ENCODE results near the gene CYP46A1. TPM values are rescaled to one million over a fixed set of nuclear protein-coding genes. Genes with fewer than 3 reads are reported as not detected.

CYP46A1 gene
- total RNA-seq, 1 experiment from 2014 or later = 0.59 TPM

DNA sequence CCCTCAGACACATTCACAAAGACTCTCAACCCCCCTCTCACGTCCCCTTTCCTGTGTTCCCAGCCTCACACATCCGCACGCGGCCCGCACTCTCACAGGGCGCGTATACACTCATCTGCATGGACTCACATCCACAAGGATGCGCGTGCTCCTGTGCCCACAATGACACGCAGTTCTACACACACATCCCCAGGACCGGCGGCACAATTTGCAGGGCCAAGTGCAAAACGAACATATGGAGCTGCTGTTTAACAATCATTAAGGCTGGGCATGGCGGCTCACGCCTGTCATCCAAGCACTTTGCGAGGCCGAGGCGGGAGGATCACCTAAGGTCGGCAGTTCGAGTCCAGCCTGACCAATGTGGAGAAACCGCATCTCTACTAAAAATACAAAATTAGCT lies 72.7 kb downstream of the CYP46A1 start:
- TF ChIP-seq, protein P1, sequence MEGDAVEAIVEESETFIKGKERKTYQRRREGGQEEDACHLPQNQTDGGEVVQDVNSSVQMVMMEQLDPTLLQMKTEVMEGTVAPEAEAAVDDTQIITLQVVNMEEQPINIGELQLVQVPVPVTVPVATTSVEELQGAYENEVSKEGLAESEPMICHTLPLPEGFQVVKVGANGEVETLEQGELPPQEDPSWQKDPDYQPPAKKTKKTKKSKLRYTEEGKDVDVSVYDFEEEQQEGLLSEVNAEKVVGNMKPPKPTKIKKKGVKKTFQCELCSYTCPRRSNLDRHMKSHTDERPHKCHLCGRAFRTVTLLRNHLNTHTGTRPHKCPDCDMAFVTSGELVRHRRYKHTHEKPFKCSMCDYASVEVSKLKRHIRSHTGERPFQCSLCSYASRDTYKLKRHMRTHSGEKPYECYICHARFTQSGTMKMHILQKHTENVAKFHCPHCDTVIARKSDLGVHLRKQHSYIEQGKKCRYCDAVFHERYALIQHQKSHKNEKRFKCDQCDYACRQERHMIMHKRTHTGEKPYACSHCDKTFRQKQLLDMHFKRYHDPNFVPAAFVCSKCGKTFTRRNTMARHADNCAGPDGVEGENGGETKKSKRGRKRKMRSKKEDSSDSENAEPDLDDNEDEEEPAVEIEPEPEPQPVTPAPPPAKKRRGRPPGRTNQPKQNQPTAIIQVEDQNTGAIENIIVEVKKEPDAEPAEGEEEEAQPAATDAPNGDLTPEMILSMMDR (conservative IDR thresholded peaks at IDR 0.05) = no peak
- Histone ChIP-seq H3K14ac (ENCODE audit: insufficient read depth, low read length) (no peak overlapping the region), H3K56ac (ENCODE audit: insufficient read length, low read depth, low read length) (no peak overlapping the region), H3K27me3 (ENCODE audit: insufficient read depth, low read length) (no peaks in the 10 kb centered on the region), H2BK15ac (ENCODE audit: low read depth, low read length) (no peak overlapping the region), H2AK5ac (ENCODE audit: insufficient read length, low read length) (no peak overlapping the region), H3K9me3 (ENCODE audit: control insufficient read depth, low read depth, low read length) (no peaks in the 10 kb centered on the region), H3K23me2 (ENCODE audit: insufficient read length, low read depth, low read length, poor library complexity, severe bottlenecking) (no peaks in the 10 kb centered on the region), H2BK20ac (ENCODE audit: low read depth, low read length, poor library complexity, severe bottlenecking) (no peak overlapping the region), H2AFZ (ENCODE audit: low read length) (no peak overlapping the region), H4K8ac (replicated peaks; ENCODE audit: insufficient read length, low read depth, low read length) (no peak overlapping the region), H4K5ac (ENCODE audit: insufficient read length, low read depth, low read length) (no peak overlapping the region), H3T11ph (ENCODE audit: low read length) (no peak overlapping the region), H3K4me2 (ENCODE audit: insufficient read depth, insufficient read length, low read length) (no peak overlapping the region), H3K9ac (ENCODE audit: extremely low read depth, insufficient read length, low read length) (no peak overlapping the region), H3K79me2 (ENCODE audit: insufficient read depth, low read length) (no peaks in the 10 kb centered on the region), H2BK120ac (ENCODE audit: low read depth, low read length, poor library complexity, severe bottlenecking) (no peak overlapping the region), H4K20me1 (ENCODE audit: control insufficient read depth, insufficient read depth, insufficient read length) (no peaks in the 10 kb centered on the region), H3K27ac (ENCODE audit: insufficient read length, low read depth, low read length) (no peak overlapping the region), H3K4ac (ENCODE audit: low read depth, low read length) (no peak overlapping the region), H3K79me1 (ENCODE audit: insufficient read depth, low read depth, low read length, poor library complexity, severe bottlenecking) (no peaks in the 10 kb centered on the region), H4K91ac (ENCODE audit: insufficient read length, low read depth, low read length) (no peak overlapping the region), H3K4me1 (ENCODE audit: insufficient read depth, low read length) (peaks cover 7% of the 10 kb centered on the region; the same call in 1 of the 2 replicates), H3K18ac (ENCODE audit: insufficient read length, low read depth, low read length) (no peak overlapping the region), H2BK5ac (ENCODE audit: insufficient read length, low read length) (no peak overlapping the region), H3K23ac (ENCODE audit: insufficient read length, low read depth, low read length) (no peak overlapping the region), H2BK12ac (ENCODE audit: insufficient read length, low read depth, low read length) (no peak overlapping the region)
- Mint-ChIP-seq H3K27ac (no peak overlapping the region), H3K9me3 (no peaks in the 10 kb centered on the region), H3K4me3 (no peak overlapping the region), H3K4me1 (peaks cover 33 to 36% of the 10 kb centered on the region in 2 experiments), H3K36me3 (ENCODE audit: insufficient read depth in 1 of 3, low read depth in 3 of 3) (no peaks in the 10 kb centered on the region), H3K27me3 (ENCODE audit: low read depth) (peaks cover 7% of the 10 kb centered on the region)
- DNase-seq = no peak
- WGBS (ENCODE audit: extremely low coverage, insufficient read length, low lambda C conversion rate) = no CpG with 5 or more reads among the region's 21 CpGs

Data from H9 (cell line).